ENCODE results near the gene C6orf89. TPM values are rescaled to one million over a fixed set of nuclear protein-coding genes. Genes with fewer than 3 reads are reported as not detected.

C6orf89 gene
- total RNA-seq, 4 donors from 2014 or later, result 25.6 to 39.1 (median 28.9) TPM

DNA sequence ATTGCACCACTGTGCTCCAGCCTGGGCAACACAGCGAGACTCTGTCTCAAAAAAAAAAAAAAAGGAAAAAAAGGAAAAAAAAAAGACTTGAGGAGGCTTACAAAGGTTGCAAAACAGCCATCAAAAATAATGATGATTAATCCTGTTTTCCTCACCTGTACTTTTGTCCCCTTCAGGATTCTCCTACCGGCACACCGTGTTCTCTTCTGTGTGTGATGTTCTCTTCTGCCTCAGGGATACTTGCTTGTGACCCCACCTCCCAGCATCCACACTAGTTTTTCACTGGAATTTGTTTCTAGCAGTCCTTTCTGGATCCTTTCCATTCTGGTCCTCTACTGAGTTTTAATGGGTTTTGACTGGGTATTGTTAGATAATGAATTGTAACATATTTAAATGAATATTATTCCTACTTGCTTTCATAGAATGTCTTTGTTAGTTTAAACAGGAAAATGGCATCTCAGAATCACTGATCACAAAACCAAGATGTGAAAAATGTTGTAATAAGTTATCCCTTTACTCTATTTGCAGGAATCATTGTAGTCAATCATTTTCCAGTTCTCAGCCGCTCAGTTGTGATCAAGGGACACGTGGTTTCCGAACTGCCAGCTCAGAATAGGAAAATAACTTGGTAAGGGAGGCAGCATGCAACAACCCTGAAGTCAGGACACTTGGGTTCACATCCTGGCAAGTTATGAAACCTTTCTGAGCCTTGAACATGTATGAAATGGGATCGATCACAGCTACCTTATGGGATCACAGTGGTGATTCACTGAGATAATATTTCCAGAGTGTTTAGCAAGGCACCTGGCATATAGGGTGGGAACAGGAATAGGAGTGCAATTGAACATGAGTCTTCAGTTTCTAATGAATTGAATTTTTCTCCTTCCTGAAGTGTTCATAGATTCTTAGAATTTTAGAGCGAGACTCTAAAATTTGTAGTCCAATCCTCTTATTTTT lies 8.5 kb downstream of the C6orf89 start:
- no peaks in the 10 kb centered on the region for H3K27me3 ChIP-seq
- no peak overlapping the region for H3K27ac ChIP-seq
- no peak overlapping the region for H3K4me3 ChIP-seq
- H3K36me3 ChIP-seq, result peaks cover 0 to 30% (median 0%) of the 10 kb centered on the region in 3 donors
- no peak for TF ChIP-seq POLR2A (IDR thresholded peaks at IDR 0.05)
- TF ChIP-seq, protein P1, sequence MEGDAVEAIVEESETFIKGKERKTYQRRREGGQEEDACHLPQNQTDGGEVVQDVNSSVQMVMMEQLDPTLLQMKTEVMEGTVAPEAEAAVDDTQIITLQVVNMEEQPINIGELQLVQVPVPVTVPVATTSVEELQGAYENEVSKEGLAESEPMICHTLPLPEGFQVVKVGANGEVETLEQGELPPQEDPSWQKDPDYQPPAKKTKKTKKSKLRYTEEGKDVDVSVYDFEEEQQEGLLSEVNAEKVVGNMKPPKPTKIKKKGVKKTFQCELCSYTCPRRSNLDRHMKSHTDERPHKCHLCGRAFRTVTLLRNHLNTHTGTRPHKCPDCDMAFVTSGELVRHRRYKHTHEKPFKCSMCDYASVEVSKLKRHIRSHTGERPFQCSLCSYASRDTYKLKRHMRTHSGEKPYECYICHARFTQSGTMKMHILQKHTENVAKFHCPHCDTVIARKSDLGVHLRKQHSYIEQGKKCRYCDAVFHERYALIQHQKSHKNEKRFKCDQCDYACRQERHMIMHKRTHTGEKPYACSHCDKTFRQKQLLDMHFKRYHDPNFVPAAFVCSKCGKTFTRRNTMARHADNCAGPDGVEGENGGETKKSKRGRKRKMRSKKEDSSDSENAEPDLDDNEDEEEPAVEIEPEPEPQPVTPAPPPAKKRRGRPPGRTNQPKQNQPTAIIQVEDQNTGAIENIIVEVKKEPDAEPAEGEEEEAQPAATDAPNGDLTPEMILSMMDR (IDR thresholded peaks at IDR 0.05), result no peak
- H3K9me3 ChIP-seq, result no peaks in the 10 kb centered on the region
- H3K4me1 ChIP-seq, result no peaks in the 10 kb centered on the region
- no peak for DNase-seq

DNA sequence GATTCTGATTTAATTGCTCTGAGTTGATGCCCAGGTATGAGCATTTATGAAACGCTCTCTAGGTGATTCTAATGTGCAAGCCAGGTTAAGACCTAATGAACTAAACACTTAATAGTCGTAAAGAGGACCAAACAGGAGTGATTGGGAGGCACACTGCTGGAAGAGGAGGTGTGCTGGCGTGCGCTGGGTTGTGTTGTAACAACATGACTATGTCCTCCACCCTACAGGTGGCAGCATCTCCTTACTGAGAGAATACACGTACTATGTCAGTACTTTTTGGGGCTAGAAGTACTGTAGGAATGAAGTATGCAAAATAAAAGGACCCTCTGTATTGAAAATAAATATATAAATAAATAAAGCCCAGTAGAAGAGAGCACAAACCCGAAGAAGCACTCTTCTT lies 11.9 kb downstream of the C6orf89 start:
- H3K4me1 ChIP-seq, result no peaks in the 10 kb centered on the region
- H3K27ac ChIP-seq, result no peak overlapping the region
- H3K27me3 ChIP-seq, result no peaks in the 10 kb centered on the region
- no peaks in the 10 kb centered on the region for H3K9me3 ChIP-seq
- TF ChIP-seq, protein P1 (IDR thresholded peaks at IDR 0.05), result no peak
- no peak for TF ChIP-seq POLR2A (IDR thresholded peaks at IDR 0.05)
- DNase-seq, result no peak
- peaks cover 0 to 61% (median 0%) of the 10 kb centered on the region in 3 donors for H3K36me3 ChIP-seq
- H3K4me3 ChIP-seq, result no peak overlapping the region

DNA sequence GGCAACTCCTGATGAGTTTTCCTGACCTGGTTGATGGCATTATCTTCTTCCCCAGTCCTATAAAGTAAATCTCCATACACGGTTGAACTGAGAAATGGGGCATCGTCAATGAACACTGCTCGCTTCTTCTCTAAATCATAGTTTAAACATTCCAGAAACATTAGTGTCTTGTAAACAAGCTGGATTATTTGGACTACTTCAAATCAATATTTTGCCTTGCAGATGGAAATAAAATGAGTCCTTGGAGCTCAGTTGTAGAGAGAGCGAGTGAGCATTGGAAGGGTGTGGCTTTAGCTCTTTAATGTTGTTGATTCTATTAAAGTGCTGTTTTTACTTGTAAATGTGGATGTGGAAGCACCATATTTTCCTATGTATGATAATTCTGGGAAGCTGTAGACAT lies 18.4 kb downstream of the C6orf89 start:
- Histone ChIP-seq H3K27me3 (no peaks in the 10 kb centered on the region), H3K27ac (peak overlapping the region in 1 of 4 donors; percentile 13), H3K4me3 (no peak overlapping the region), H3K9me3 (no peaks in the 10 kb centered on the region), H3K4me1 (no peaks in the 10 kb centered on the region), H3K36me3 (peaks cover 0 to 74% (median 0%) of the 10 kb centered on the region in 3 donors)
- TF ChIP-seq POLR2A (IDR thresholded peaks at IDR 0.05), result no peak
- TF ChIP-seq, protein P1 (IDR thresholded peaks at IDR 0.05), result no peak
- no peak for DNase-seq

DNA sequence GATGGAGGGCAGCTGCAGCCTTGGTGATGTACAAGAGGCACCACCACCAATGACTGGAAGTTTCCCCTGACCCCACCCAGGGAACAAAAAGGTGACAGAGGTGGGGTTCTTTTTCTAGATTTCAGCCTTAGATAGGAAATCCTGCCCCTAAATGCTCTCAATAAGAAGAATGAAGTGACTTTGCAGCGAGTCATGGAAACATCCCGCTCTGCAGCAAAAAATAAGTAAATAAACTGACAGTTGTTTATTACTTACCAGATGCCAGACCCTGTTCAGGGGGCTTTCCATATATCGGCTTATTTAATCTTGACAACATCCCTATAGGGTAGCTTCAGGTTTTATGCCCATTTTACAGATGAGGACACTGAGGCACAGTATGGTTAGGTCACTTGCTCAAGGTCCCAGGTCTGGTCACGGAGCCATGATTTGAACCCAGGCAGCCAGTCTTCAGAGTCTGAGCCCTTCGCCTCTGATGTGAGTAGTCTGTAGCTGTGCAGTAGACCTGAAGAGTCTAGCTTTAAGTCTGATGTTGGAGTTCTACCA lies 19.2 kb downstream of the C6orf89 start:
- peak overlapping the region in 2 of 4 donors; percentile 3 to 44 for H3K27ac ChIP-seq
- H3K4me3 ChIP-seq, result no peak overlapping the region
- TF ChIP-seq, protein P1 (IDR thresholded peaks at IDR 0.05), result no peak
- TF ChIP-seq POLR2A (IDR thresholded peaks at IDR 0.05), result no peak
- no peaks in the 10 kb centered on the region for H3K4me1 ChIP-seq
- no peaks in the 10 kb centered on the region for H3K27me3 ChIP-seq
- H3K36me3 ChIP-seq, result peaks cover 0 to 66% (median 0%) of the 10 kb centered on the region in 3 donors
- no peaks in the 10 kb centered on the region for H3K9me3 ChIP-seq
- no peak for DNase-seq

DNA sequence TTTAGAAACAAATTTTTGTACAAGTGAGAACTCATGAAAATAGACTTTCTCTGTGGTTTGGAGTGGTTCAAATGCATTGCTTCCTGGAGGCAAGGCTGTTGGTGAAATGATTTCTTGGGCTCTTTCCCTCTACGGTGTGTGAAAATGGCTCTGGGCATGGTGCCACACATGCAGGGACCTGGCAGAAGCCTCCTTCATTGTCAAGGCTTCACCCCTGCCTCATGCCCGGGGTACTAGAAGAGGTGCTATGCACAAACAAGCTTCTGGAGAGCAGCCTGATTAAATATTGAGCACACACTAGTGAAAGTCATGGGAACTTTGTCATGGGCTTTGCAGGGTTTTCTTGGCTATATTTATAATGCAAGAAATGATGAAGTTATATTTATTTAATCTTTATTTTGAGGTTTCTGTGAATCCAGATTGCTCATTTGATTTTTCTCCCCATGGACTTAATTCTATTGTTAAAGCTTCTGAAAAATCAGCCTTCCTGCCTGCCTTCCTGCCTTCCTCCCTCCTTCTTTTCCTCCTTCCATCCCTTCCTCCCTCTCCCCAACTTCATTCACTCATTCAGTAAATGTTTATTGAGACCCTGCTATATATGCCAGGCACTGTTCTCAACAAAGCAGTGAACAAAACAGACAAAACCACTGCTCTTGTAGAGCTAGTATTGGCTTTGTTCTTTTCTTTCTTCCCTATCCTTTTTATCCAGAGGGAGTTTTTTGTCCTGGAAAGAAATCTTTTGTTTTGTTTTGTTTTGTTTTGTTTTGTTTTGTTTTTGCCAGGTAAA lies 21.0 kb downstream of the C6orf89 start:
- Histone ChIP-seq H3K36me3 (peaks cover 0 to 57% (median 0%) of the 10 kb centered on the region in 3 donors), H3K27me3 (no peaks in the 10 kb centered on the region), H3K9me3 (no peaks in the 10 kb centered on the region), H3K27ac (peak overlapping the region in 1 of 4 donors; percentile 2), H3K4me1 (no peaks in the 10 kb centered on the region), H3K4me3 (no peak overlapping the region)
- no peak for DNase-seq
- TF ChIP-seq, protein P1 (IDR thresholded peaks at IDR 0.05), result no peak
- TF ChIP-seq POLR2A (IDR thresholded peaks at IDR 0.05), result no peak

Measured in Peyer's patch (tissue), 4 donors.